GM13977 (cell line): Measurements from ENCODE around the gene ARF3.

Experiments
- DNase-seq: peaks from one replicate; pipeline ENCODE4 v3.0.0; 2012; ENCODE audit warnings: low spot score
- CTCF ChIP-seq: IDR thresholded peaks from 2 replicates; pipeline ENCODE4 v1.5.1; 2012; ENCODE audit warnings: mild to moderate bottlenecking, control low read depth; ENCODE audit not compliant: insufficient read depth; ENCODE audit errors: extremely low read depth, missing control alignments
- in situ Hi-C: fragments of 300-500 bp; cut with MboI; formaldehyde crosslinking; loops from one replicate; pipeline ENCODE4 v1.12.0; 2022; ENCODE audit warnings: low sequenced_read_pairs, low pct_unique_long_range_greater_than_20kb, mixed read lengths, inconsistent platforms; ENCODE audit not compliant: unreplicated experiment

The ARF3 gene

GRCh38 chr12:48954061-48954460, 3.2 kb downstream of the ARF3 start:
- no peak for TF ChIP-seq CTCF
- in situ Hi-C loops: no loop called here
- DNase-seq: no peak

GRCh38 chr12:48952691-48953090, 4.6 kb downstream of the ARF3 start:
- no peak for TF ChIP-seq CTCF
- in situ Hi-C loops: no loop called here
- no peak for DNase-seq

- no peak for DNase-seq
- no peak for TF ChIP-seq CTCF
- in situ Hi-C loops: no loop called here
Observed at GRCh38 chr12:48947727-48948126, 9.6 kb downstream of the ARF3 start.

- in situ Hi-C loops: no loop called here
- DNase-seq: no peak
- TF ChIP-seq CTCF: no peak
Observed at GRCh38 chr12:48946943-48947342, 10.3 kb downstream of the ARF3 start.

GRCh38 chr12:48946205-48946604, 11.1 kb downstream of the ARF3 start:
- no peak for DNase-seq

GRCh38 chr12:48943221-48943620, 14.1 kb downstream of the ARF3 start:
- DNase-seq: no peak
- no peak for TF ChIP-seq CTCF
- in situ Hi-C loops: no loop called here

More at GRCh38 chr12:48946205-48946604, 11.1 kb downstream of the ARF3 start:
- no peak for TF ChIP-seq CTCF
- in situ Hi-C loops: no loop called here

GRCh38 chr12:48940181-48940580, 17.1 kb downstream of the ARF3 start:
- DNase-seq: no peak
- in situ Hi-C loops: no loop called here
- TF ChIP-seq CTCF: no peak
